Astrocyte of the spinal cord (primary cell): ENCODE measurements around the gene ITIH6.

ENCODE experiments used
- DNase-seq: peaks from one replicate; pipeline ENCODE4 v3.0.0; 2011; ENCODE audit warnings: low read depth, low spot score
- H3K4me3 ChIP-seq: 2 replicates; pipeline ENCODE4 v1.5.1; 2011; ENCODE audit warnings: low read depth, mild to moderate bottlenecking, low read length, moderate library complexity
- CTCF ChIP-seq: IDR thresholded peaks from 2 replicates; pipeline ENCODE4 v1.5.1; 2012; ENCODE audit warnings: low read depth, mild to moderate bottlenecking, low read length, inconsistent platforms
- in situ Hi-C: cut with HindIII; loops from 2 replicates; pipeline ENCODE4 v1.10.0; 2017; ENCODE audit warnings: low sequenced_read_pairs

Gene ITIH6

GRCh38 chrX:54825716-54826438 is 27.8 kb upstream of the ITIH6 start:
- no peak for TF ChIP-seq CTCF
- DNase-seq = no peak
- in situ Hi-C loops = no loop called here
- no peak overlapping the region for H3K4me3 ChIP-seq

GRCh38 chrX:54824722-54825121 is 26.7 kb upstream of the ITIH6 start:
- DNase-seq = no peak
- TF ChIP-seq CTCF = no peak
- in situ Hi-C loops = no loop called here
- H3K4me3 ChIP-seq = no peak overlapping the region

GRCh38 chrX:54824195-54824594 is 26.1 kb upstream of the ITIH6 start:
- in situ Hi-C loops = no loop called here
- no peak for DNase-seq
- H3K4me3 ChIP-seq = no peak overlapping the region
- no peak for TF ChIP-seq CTCF

GRCh38 chrX:54821310-54821709 is 23.3 kb upstream of the ITIH6 start:
- no peak overlapping the region for H3K4me3 ChIP-seq
- TF ChIP-seq CTCF = no peak
- in situ Hi-C loops = no loop called here
- DNase-seq = no peak

DNA sequence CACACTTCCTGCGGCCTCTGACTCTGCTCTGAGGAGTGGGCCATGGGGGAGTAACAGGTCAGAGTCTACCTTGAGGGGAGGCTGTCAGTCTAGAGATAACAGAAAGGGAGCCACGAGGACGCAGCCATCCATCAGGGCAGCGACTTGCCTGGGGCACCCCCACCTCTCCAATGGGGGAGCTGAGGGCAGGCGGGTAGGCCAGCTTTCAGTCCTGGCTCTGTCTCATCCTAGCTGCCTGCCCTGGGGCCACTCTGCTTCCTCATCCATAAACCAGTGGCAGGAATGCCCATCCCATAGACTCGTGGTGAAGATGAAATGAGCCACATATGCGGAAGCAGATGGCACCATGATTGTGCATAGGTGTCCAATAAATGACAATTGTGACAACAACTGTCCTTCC is 22.7 kb upstream of the ITIH6 start:
- in situ Hi-C loops = no loop called here
- no peak for DNase-seq
- no peak overlapping the region for H3K4me3 ChIP-seq
- TF ChIP-seq CTCF = no peak

- H3K4me3 ChIP-seq = no peak overlapping the region
- DNase-seq = no peak
- in situ Hi-C loops = no loop called here
- TF ChIP-seq CTCF = no peak
These were observed 21.1 kb upstream of the ITIH6 start for GRCh38 chrX:54819201-54819600.

- in situ Hi-C loops = no loop called here
- TF ChIP-seq CTCF = no peak
- no peak overlapping the region for H3K4me3 ChIP-seq
- DNase-seq = no peak
These were observed 20.2 kb upstream of the ITIH6 start for GRCh38 chrX:54818221-54818620.
